Testis (tissue), 2 donors: ENCODE results near the gene WDR4.

Experiments used
- CTCF ChIP-seq, 3 experiments: fragments of 450-650 bp in 2 of 3; fragments of 200-600 bp in 1 of 3; sonication (generic) in 1 of 3; IDR thresholded peaks; one replicate each; pipeline ENCODE4 v1.5.1; 2016 to 2019; ENCODE audit warnings: antibody characterized with exemption in 3 of 3, mild to moderate bottlenecking in 2 of 3, moderate library complexity in 1 of 3
- POLR2A ChIP-seq: fragments of 450-650 bp; IDR thresholded peaks from one replicate; pipeline ENCODE4 v1.6.1; 2017; ENCODE audit warnings: antibody characterized with exemption, mild to moderate bottlenecking, moderate library complexity

- no peak for TF ChIP-seq POLR2A
- no peak for TF ChIP-seq CTCF (IDR thresholded peaks at IDR 0.05)
These were observed 41.7 kb downstream of the WDR4 start for GRCh38 chr21:42837421-42838211.
